ENCODE data around the gene RGS9.

RGS9 gene

DNA sequence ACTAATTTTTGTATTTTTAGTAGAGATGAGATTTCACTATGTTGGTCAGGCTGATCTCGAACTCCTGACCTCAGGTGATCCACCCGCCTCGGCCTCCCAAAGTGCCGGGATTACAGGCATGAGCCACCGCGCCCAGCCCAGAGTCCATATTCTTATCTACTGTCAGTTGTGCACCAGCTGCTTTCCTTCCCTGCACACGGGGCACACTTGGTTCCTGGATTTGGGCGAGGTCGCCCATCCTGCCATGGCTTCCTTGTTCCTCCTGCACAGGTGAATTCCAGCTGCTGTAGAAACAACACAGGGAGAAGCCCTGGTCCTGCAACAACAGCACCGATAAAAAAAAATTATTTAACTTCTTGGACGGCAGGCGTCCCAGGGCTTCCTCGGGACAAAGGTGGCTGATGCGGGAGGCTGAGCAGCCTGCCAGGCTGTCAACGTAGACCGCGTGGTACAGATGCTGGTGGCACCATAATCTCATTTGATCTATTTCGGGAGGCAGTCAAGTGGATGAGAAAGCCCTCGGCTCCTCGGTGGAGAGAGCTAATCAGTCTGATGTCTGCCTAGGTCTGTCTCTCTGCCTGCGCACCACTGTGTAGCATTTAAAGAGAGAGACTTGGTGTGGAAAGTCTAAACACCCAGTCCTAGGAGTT is 19.1 kb downstream of the RGS9 start:
- TF ChIP-seq, protein P1, sequence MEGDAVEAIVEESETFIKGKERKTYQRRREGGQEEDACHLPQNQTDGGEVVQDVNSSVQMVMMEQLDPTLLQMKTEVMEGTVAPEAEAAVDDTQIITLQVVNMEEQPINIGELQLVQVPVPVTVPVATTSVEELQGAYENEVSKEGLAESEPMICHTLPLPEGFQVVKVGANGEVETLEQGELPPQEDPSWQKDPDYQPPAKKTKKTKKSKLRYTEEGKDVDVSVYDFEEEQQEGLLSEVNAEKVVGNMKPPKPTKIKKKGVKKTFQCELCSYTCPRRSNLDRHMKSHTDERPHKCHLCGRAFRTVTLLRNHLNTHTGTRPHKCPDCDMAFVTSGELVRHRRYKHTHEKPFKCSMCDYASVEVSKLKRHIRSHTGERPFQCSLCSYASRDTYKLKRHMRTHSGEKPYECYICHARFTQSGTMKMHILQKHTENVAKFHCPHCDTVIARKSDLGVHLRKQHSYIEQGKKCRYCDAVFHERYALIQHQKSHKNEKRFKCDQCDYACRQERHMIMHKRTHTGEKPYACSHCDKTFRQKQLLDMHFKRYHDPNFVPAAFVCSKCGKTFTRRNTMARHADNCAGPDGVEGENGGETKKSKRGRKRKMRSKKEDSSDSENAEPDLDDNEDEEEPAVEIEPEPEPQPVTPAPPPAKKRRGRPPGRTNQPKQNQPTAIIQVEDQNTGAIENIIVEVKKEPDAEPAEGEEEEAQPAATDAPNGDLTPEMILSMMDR (IDR thresholded peaks at IDR 0.05): no peak

DNA sequence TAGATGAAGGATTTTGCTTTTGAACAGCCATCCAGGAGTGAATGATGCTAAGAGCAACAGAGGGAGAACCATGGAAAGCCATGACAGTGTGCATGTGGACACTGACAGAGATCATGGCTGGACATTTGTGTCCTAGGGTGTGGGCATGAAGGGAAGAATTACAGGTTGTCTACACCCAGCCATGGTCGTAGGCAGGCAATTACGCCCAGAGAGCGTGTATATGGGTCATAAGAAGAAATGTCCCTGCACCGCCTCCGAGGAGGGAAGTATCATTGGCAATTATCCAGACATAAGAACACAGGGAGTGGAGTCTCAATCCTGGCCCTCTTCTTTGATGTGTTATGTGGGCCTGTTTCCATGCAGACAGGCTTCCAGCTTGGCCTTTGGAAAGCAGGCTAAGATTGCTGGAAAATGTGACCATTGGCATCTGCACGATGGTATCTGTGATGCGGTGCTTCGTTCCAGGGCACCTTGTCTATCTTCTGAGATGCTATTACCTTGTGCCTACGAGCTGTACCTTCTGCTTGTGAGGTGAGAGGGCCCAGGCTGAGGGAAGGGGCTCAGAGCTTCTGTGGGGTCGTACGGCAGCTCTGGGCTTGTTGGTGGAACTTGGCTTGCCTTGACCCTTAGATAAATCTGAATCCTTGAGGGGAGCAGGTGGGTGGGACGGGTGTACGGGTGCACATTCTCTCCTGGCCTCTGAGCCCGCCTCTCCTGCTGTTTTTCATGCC is 19.8 kb downstream of the RGS9 start:
- TF ChIP-seq, protein P1 (IDR thresholded peaks at IDR 0.05): no peak

DNA sequence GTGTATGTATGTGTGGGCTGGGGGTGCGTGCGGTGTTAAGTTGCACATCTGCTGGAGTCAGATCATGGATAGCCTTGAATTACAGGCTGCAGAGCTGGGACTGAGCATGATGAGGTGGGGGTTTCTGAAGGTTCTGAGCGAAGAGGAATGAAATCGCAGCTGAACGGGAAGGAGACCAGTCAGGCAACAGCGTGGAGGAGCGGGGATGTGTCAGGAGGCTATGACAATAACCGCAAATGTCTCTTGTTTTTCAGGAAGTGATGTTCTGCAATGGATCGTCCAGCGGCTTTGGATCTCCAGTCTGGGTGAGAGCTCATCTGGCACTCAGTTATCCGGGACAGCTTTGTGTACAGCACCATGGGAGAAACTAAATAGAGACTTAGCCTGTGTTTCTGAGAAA is 20.9 kb downstream of the RGS9 start:
- TF ChIP-seq, protein P1 (IDR thresholded peaks at IDR 0.05): no peak

DNA sequence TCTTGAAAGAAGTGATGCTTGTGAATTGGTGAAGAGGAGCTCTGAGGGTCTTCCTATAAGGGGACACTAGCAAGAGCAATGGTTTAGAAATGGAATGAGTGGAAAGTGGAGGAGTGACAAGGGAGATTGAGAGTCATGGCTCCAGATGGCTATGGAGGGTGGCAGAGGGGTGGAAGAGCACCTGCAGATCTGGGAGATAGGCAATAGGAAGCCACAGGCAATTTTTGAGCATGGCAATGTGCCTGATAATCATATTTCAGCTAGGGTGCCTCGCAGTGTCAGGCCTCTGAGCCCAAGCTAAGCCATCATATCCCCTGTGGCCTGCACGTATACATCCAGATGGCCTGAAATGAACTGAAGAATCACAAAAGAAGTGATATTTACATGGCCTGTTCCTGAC is 21.5 kb downstream of the RGS9 start:
- TF ChIP-seq, protein P1 (IDR thresholded peaks at IDR 0.05): no peak

DNA sequence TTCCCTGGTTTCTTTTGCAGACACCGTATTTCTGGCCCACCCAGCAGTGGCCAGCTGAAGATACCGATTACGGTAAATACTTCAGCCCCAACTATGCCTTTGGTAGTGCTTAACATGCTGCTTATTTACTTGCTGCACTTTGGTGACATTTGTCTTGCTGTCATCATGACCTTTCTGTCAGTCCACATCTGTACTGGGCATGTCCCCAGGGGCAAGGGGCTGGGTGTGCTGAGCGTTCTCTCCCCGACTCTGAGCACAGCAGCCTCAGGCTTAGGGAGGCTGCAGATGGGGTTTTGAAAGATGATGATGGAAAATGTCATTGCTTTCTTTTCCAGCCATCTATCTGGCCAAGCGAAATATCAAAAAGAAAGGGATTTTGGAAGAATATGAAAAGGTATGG is 23.3 kb downstream of the RGS9 start:
- TF ChIP-seq, protein P1 (IDR thresholded peaks at IDR 0.05): no peak

DNA sequence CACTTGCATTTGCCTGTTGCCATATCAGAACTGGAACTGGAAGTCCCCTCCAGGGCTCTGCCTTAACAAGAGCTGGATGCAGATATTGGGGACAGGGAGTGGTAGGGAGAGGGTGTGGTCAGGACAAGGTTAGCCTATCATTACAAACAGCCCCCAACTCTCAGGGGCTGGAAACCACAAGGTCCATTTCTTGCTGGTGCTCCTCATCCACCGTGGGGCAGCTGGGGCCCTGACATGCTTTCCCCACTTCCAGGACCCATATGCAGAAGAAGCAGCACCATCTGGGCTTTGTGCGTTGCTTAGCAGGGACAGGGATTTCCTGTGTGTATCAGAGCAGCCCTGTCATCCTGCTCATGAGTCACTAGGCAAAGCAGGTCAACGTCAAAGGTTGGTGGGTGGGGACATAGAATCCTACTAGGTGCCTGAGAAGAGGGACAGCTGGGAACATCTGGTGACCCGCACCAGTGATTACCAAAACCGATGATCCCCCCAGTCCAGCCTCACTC is 26.9 kb downstream of the RGS9 start:
- TF ChIP-seq, protein P1 (IDR thresholded peaks at IDR 0.05): no peak

DNA sequence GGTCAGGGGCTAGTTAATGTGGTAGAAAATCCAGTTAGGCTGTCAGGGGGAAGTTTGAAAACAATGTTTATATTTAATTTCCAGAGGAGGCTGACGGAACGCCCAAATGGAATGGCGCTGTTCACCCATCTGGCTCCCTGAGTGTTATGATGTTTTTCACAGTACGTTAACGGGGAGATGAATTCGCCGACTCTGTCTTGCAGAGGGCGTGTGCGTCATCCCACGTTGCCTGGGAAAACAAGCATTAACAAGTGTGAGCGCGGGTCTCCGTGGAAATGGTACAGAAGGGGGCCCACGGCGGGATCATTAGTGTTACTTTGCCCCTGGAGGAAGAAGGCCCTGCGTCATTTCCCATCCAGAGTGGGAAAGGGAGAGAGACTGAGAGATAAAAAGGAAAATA is 29.6 kb downstream of the RGS9 start:
- TF ChIP-seq, protein P1 (IDR thresholded peaks at IDR 0.05): no peak
